Retinal pigment epithelial cell (primary cell): ENCODE results near the gene PRR14.
"Not testable (repeated sequence)": the region's sequence is repeated elsewhere in the genome, so short reads cannot be mapped to it uniquely, and the experiment has no call there.

Experiments
- DNase-seq: peaks from one replicate; pipeline ENCODE4 v3.0.0-alpha.2; 2010; ENCODE audit warnings: low read depth
- H3K4me3 ChIP-seq: 2 replicates; pipeline ENCODE4 v1.5.1; 2011; ENCODE audit warnings: mild to moderate bottlenecking, low read length, control low read depth, moderate library complexity
- TF ChIP-seq, protein P1 (sequence below): conservative IDR thresholded peaks from 2 replicates; pipeline ENCODE4 v1.5.1; 2011; ENCODE audit warnings: low read depth, low read length, control low read depth, inconsistent platforms

PRR14 gene

DNA sequence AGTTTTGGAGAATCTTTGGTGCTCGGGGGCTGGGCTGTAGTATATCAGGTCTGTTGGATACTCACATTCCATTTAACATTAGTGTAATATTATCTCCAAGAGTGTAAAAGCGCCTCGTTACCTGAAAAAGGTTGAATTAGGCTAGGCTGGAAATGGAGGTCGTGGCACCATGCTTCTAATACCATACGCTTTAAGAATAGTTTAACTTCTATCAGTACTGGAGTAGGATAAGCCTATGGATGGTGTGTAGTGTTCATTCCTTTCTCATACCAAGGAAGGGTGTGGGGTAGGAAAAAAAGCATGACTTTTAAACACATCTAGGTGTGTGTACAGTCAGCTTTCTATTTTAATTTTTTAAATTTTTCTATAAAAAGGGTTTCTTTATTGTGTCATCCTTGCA lies 50.2 kb downstream of the PRR14 start:
- TF ChIP-seq, protein P1, sequence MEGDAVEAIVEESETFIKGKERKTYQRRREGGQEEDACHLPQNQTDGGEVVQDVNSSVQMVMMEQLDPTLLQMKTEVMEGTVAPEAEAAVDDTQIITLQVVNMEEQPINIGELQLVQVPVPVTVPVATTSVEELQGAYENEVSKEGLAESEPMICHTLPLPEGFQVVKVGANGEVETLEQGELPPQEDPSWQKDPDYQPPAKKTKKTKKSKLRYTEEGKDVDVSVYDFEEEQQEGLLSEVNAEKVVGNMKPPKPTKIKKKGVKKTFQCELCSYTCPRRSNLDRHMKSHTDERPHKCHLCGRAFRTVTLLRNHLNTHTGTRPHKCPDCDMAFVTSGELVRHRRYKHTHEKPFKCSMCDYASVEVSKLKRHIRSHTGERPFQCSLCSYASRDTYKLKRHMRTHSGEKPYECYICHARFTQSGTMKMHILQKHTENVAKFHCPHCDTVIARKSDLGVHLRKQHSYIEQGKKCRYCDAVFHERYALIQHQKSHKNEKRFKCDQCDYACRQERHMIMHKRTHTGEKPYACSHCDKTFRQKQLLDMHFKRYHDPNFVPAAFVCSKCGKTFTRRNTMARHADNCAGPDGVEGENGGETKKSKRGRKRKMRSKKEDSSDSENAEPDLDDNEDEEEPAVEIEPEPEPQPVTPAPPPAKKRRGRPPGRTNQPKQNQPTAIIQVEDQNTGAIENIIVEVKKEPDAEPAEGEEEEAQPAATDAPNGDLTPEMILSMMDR, result no peak
- DNase-seq, result no peak
- no peak overlapping the region for H3K4me3 ChIP-seq

DNA sequence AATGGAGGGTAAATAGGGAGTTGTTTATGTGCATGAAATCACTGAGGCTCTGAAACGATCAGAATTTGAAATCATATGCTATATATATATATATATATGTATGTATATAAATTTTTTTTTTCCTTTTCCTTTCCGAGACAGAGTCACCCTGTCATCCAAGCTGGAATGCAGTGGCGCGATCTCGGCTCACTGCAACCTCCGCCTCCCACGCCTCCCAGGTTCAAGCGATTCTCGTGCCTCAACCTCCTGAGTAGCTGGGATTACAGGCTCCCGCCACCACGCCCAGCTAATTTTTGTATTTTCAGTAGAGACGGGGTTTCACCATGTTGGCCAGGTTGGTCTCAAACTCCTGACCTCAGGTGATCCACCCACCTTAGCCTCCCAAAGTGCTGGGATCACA lies 52.3 kb downstream of the PRR14 start:
- H3K4me3 ChIP-seq, DNase-seq: not testable (repeated sequence)

DNA sequence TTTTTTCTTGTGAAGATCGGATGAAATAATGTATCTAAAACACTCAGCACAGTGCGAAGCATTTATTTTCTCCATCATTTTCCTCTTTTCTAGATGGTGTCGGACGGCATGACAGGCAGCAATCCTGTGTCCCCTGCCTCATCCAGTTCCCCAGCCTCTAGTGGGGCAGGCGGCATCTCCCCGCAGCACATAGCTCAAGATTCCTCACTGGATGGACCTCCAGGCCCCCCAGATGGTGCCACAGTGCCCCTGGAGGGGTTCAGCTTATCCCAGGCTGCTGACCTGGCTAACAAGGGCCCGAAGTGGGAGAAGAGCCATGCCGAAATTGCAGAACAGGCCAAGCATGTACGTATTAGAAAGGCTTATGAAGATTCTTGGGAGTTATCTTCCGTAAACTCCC lies 53.2 kb downstream of the PRR14 start:
- H3K4me3 ChIP-seq, result no peak overlapping the region
- TF ChIP-seq, protein P1, result no peak
- no peak for DNase-seq
